Mesenchymal stem cell (in vitro differentiated cells and primary cell): Measurements from ENCODE around the gene AUTS2.
A peak's percentile ranks its signal among the peaks of the same experiment; 100 is the strongest.

Source experiments
- DNase-seq: peaks from one replicate; pipeline ENCODE4 v3.0.0-alpha.2; 2013
- H2AFZ ChIP-seq: one replicate; pipeline ENCODE4 v1.6.1; 2013; ENCODE audit warnings: low read depth, mild to moderate bottlenecking, control low read depth, inconsistent platforms, low read length, moderate library complexity
- H2AK5ac ChIP-seq: 2 replicates; pipeline ENCODE4 v1.6.1; 2013; ENCODE audit warnings: low read length, moderate library complexity, mild to moderate bottlenecking, inconsistent platforms; ENCODE audit not compliant: severe bottlenecking
- H2BK120ac ChIP-seq: one replicate; pipeline ENCODE4 v1.6.1; 2013; ENCODE audit warnings: low read depth, mild to moderate bottlenecking, inconsistent platforms, low read length, moderate library complexity
- H2BK12ac ChIP-seq, 2 experiments: one replicate each; pipeline ENCODE4 v1.6.1; 2013; ENCODE audit warnings: inconsistent platforms in 2 of 2, low read length in 2 of 2, mild to moderate bottlenecking in 2 of 2, moderate library complexity in 2 of 2, control low read depth in 1 of 2
- H2BK15ac ChIP-seq: one replicate; pipeline ENCODE4 v1.6.1; 2013; ENCODE audit warnings: mild to moderate bottlenecking, low read depth, inconsistent platforms; ENCODE audit not compliant: poor library complexity, severe bottlenecking
- H2BK5ac ChIP-seq: 2 replicates; pipeline ENCODE4 v1.6.1; 2013; ENCODE audit warnings: low read depth, mild to moderate bottlenecking, low read length, control low read depth, inconsistent platforms; ENCODE audit not compliant: poor library complexity, severe bottlenecking
- H3K14ac ChIP-seq, 2 experiments: one replicate each; pipeline ENCODE4 v1.6.1; 2013; ENCODE audit warnings: inconsistent platforms in 2 of 2, low read length in 2 of 2, control low read depth in 1 of 2, mild to moderate bottlenecking in 1 of 2, moderate library complexity in 1 of 2
- H3K18ac ChIP-seq, 2 experiments: one replicate each; pipeline ENCODE4 v1.6.1; 2013; ENCODE audit warnings: inconsistent platforms in 2 of 2, low read length in 2 of 2, control low read depth in 1 of 2, low read depth in 1 of 2, mild to moderate bottlenecking in 1 of 2
- H3K23ac ChIP-seq, 2 experiments: one replicate each; pipeline ENCODE4 v1.6.1; 2013; ENCODE audit warnings: inconsistent platforms in 2 of 2, low read length in 2 of 2, mild to moderate bottlenecking in 2 of 2, moderate library complexity in 2 of 2, control low read depth in 1 of 2
- H3K27ac ChIP-seq: 2 replicates; pipeline ENCODE4 v1.5.1; 2013; ENCODE audit warnings: mild to moderate bottlenecking, moderate library complexity, low read length, control low read depth, inconsistent platforms; ENCODE audit not compliant: poor library complexity, severe bottlenecking
- H3K27me3 ChIP-seq, 2 experiments: 2 replicates each; pipeline versions ENCODE4 v1.6.1 to v1.7.0; 2013; ENCODE audit warnings: low read length in 2 of 2, mild to moderate bottlenecking in 2 of 2, moderate library complexity in 2 of 2, control low read depth in 1 of 2, inconsistent platforms in 1 of 2; ENCODE audit not compliant: control insufficient read depth in 1 of 2, insufficient read depth in 1 of 2
- H3K36me3 ChIP-seq, 2 experiments: 2 replicates each; pipeline versions ENCODE4 v1.6.1 to v1.7.0; 2013; ENCODE audit warnings: low read length in 2 of 2, control low read depth in 1 of 2, inconsistent platforms in 1 of 2, low read depth in 1 of 2, mild to moderate bottlenecking in 1 of 2; ENCODE audit not compliant: insufficient read depth in 2 of 2, control insufficient read depth in 1 of 2
- H3K4ac ChIP-seq, 2 experiments: one replicate each; pipeline ENCODE4 v1.6.1; 2013; ENCODE audit warnings: inconsistent platforms in 2 of 2, low read length in 2 of 2, mild to moderate bottlenecking in 2 of 2, moderate library complexity in 2 of 2, control low read depth in 1 of 2, low read depth in 1 of 2
- H3K4me1 ChIP-seq: 2 replicates; pipeline ENCODE4 v1.6.1; 2013; ENCODE audit warnings: low read depth, low read length, control low read depth; ENCODE audit not compliant: control insufficient read depth, insufficient read depth
- H3K4me2 ChIP-seq: 2 replicates; pipeline ENCODE4 v1.6.1; 2013; ENCODE audit warnings: low read length, mild to moderate bottlenecking, inconsistent platforms; ENCODE audit not compliant: poor library complexity, severe bottlenecking
- H3K4me3 ChIP-seq, 2 experiments: 2 replicates each; pipeline versions ENCODE4 v1.5.1 to v1.7.0; 2013; ENCODE audit warnings: low read length in 2 of 2, mild to moderate bottlenecking in 2 of 2, control low read depth in 1 of 2, low read depth in 1 of 2; ENCODE audit not compliant: insufficient read depth in 1 of 2
- H3K79me1 ChIP-seq: replicated peaks from 2 replicates; pipeline ENCODE4 v1.6.1; 2013; ENCODE audit warnings: mild to moderate bottlenecking, control low read depth, low read length, inconsistent platforms; ENCODE audit not compliant: poor library complexity, severe bottlenecking
- H3K9ac ChIP-seq: 2 replicates; pipeline ENCODE4 v1.7.0; 2013; ENCODE audit warnings: mild to moderate bottlenecking, low read length, moderate library complexity
- H3K9me3 ChIP-seq: 2 replicates; pipeline ENCODE4 v1.7.0; 2013; ENCODE audit warnings: mild to moderate bottlenecking, low read length; ENCODE audit not compliant: control insufficient read depth
- H4K8ac ChIP-seq: one replicate; pipeline ENCODE4 v1.6.1; 2013; ENCODE audit warnings: inconsistent platforms, mild to moderate bottlenecking, low read length, moderate library complexity
- H4K91ac ChIP-seq: one replicate; pipeline ENCODE4 v1.6.1; 2013; ENCODE audit warnings: mild to moderate bottlenecking, low read length, inconsistent platforms
- WGBS: methylation state at CpG from one replicate; pipeline ENCODE4 v1.1.7; 2013; ENCODE audit warnings: mixed read lengths; 5-methylcytosine and 5-hydroxymethylcytosine counted together

The AUTS2 gene

GRCh38 chr7:70634071-70634470 is 1035.8 kb downstream of the AUTS2 start:
- H2AK5ac ChIP-seq = peak overlapping the region; percentile 33
- DNase-seq = no peak
- H3K18ac ChIP-seq = no peak overlapping the region
- H3K9me3 ChIP-seq = no peaks in the 10 kb centered on the region
- no peak overlapping the region for H3K4me3 ChIP-seq
- no peak overlapping the region for H4K8ac ChIP-seq
- H3K23ac ChIP-seq = no peak overlapping the region
- no peaks in the 10 kb centered on the region for H3K27me3 ChIP-seq
- no peak overlapping the region for H2BK5ac ChIP-seq
- no peaks in the 10 kb centered on the region for H3K36me3 ChIP-seq
- no peak overlapping the region for H2BK15ac ChIP-seq
- WGBS = 93% methylated on average over 8 of the region's 8 CpGs
- no peak overlapping the region for H3K9ac ChIP-seq
- H2BK120ac ChIP-seq = no peak overlapping the region
- H3K4ac ChIP-seq = no peak overlapping the region
- H3K14ac ChIP-seq = no peak overlapping the region
- H4K91ac ChIP-seq = no peak overlapping the region
- H3K4me2 ChIP-seq = no peak overlapping the region
- no peak overlapping the region for H2AFZ ChIP-seq
- H3K4me1 ChIP-seq = peaks cover 28% of the 10 kb centered on the region
- H2BK12ac ChIP-seq = no peak overlapping the region
- no peaks in the 10 kb centered on the region for H3K79me1 ChIP-seq
- H3K27ac ChIP-seq = no peak overlapping the region

- no peak overlapping the region for H2AFZ ChIP-seq
- WGBS = 51% methylated on average over 8 of the region's 8 CpGs
- H3K4me3 ChIP-seq = no peak overlapping the region
- H2BK12ac ChIP-seq = no peak overlapping the region
- no peaks in the 10 kb centered on the region for H3K79me1 ChIP-seq
- no peak overlapping the region for H2BK120ac ChIP-seq
- no peak overlapping the region for H2BK5ac ChIP-seq
- peak; percentile 77 for DNase-seq
- no peak overlapping the region for H3K4me2 ChIP-seq
- no peak overlapping the region for H3K9ac ChIP-seq
- no peak overlapping the region for H4K8ac ChIP-seq
- H3K18ac ChIP-seq = no peak overlapping the region
- H3K27me3 ChIP-seq = no peaks in the 10 kb centered on the region
- peak overlapping the region in 1 of 2 experiments; percentile 9 for H3K23ac ChIP-seq
- H3K27ac ChIP-seq = no peak overlapping the region
- no peaks in the 10 kb centered on the region for H3K9me3 ChIP-seq
- peak overlapping the region; percentile 49 for H2AK5ac ChIP-seq
- no peak overlapping the region for H2BK15ac ChIP-seq
- H3K36me3 ChIP-seq = no peaks in the 10 kb centered on the region
- peaks cover 31% of the 10 kb centered on the region for H3K4me1 ChIP-seq
- no peak overlapping the region for H3K14ac ChIP-seq
- no peak overlapping the region for H4K91ac ChIP-seq
- H3K4ac ChIP-seq = no peak overlapping the region
These were observed 1036.4 kb downstream of the AUTS2 start for GRCh38 chr7:70634610-70635068.

GRCh38 chr7:70635633-70636032 is 1037.4 kb downstream of the AUTS2 start:
- H2BK120ac ChIP-seq = no peak overlapping the region
- H3K4me3 ChIP-seq = no peak overlapping the region
- no peak overlapping the region for H3K23ac ChIP-seq
- no peaks in the 10 kb centered on the region for H3K36me3 ChIP-seq
- no peaks in the 10 kb centered on the region for H3K27me3 ChIP-seq
- H3K4me2 ChIP-seq = no peak overlapping the region
- H4K8ac ChIP-seq = no peak overlapping the region
- peaks cover 33% of the 10 kb centered on the region for H3K4me1 ChIP-seq
- H3K18ac ChIP-seq = no peak overlapping the region
- H3K14ac ChIP-seq = no peak overlapping the region
- no peak overlapping the region for H2BK12ac ChIP-seq
- no peak overlapping the region for H2BK15ac ChIP-seq
- no peak overlapping the region for H3K4ac ChIP-seq
- H3K79me1 ChIP-seq = no peaks in the 10 kb centered on the region
- DNase-seq = no peak
- no peak overlapping the region for H3K9ac ChIP-seq
- H4K91ac ChIP-seq = no peak overlapping the region
- WGBS = 80% methylated on average over 1 of the region's 1 CpG
- no peaks in the 10 kb centered on the region for H3K9me3 ChIP-seq
- no peak overlapping the region for H2AK5ac ChIP-seq
- H2BK5ac ChIP-seq = no peak overlapping the region
- no peak overlapping the region for H3K27ac ChIP-seq
- H2AFZ ChIP-seq = no peak overlapping the region

GRCh38 chr7:70636169-70636568 is 1037.9 kb downstream of the AUTS2 start:
- Histone ChIP-seq H2BK12ac (no peak overlapping the region), H2AK5ac (no peak overlapping the region), H4K91ac (no peak overlapping the region), H3K9me3 (no peaks in the 10 kb centered on the region), H3K27ac (no peak overlapping the region), H4K8ac (no peak overlapping the region), H3K27me3 (no peaks in the 10 kb centered on the region), H3K4ac (no peak overlapping the region), H2AFZ (no peak overlapping the region), H3K23ac (no peak overlapping the region), H3K18ac (no peak overlapping the region), H3K14ac (no peak overlapping the region), H2BK5ac (no peak overlapping the region), H2BK15ac (no peak overlapping the region), H3K9ac (no peak overlapping the region), H3K4me1 (peaks cover 33% of the 10 kb centered on the region), H2BK120ac (no peak overlapping the region), H3K36me3 (no peaks in the 10 kb centered on the region), H3K4me2 (no peak overlapping the region), H3K4me3 (no peak overlapping the region), H3K79me1 (no peaks in the 10 kb centered on the region)
- DNase-seq = no peak
- 99% methylated on average over 6 of the region's 6 CpGs for WGBS
